ENCODE results near the gene CWF19L2.

The CWF19L2 gene

DNA sequence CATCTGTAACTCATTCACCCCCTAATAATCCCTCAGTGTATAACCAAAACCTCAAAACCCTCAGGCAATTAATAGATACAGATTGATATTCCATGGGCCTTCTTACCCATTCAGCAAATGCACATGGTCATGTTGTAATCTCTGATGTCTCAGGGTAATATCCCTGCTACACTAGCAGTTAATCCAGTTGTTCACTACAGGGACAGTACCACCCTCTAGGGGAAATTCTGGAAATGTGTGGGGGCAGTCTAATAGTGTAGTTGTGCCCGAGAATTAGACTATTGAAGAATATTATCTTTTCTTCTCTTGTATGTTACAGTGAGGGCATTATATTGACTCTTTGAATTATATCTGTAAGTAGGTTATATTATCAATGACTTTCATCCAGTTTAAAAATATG is 175.4 kb downstream of the CWF19L2 start:
- ATAC-seq = no peak

Measured in activated CD4-positive, CD25-positive, alpha-beta regulatory T cell treated with anti-CD3 and anti-CD28 coated beads, Interleukin-2, amount 50 U/mL, for 24 hours (primary cell).